Nephron (organoid): ENCODE measurements around the gene TRAPPC11.
"Not testable (repeated sequence)": the region's sequence is repeated elsewhere in the genome, so short reads cannot be mapped to it uniquely, and the experiment has no call there.

Source experiments
- H3K27ac Mint-ChIP-seq, 3 experiments: 2 replicates each; pipeline ENCODE4 v1.8.0; 2020; ENCODE audit warnings: mixed read lengths in 3 of 3, mild to moderate bottlenecking in 2 of 3, moderate library complexity in 1 of 3
- H3K27me3 Mint-ChIP-seq: 2 replicates; pipeline ENCODE4 v1.8.0; 2021; ENCODE audit warnings: low read depth, mild to moderate bottlenecking, moderate library complexity, mixed read lengths
- H3K36me3 Mint-ChIP-seq: 2 replicates; pipeline ENCODE4 v1.8.0; 2020; ENCODE audit warnings: low read depth, mixed read lengths
- H3K4me1 Mint-ChIP-seq: 2 replicates; pipeline ENCODE4 v1.8.0; 2020; ENCODE audit warnings: mixed read lengths
- H3K4me3 Mint-ChIP-seq, 3 experiments: 2 replicates each; pipeline ENCODE4 v1.8.0; 2020; ENCODE audit warnings: mild to moderate bottlenecking in 3 of 3, mixed read lengths in 3 of 3, moderate library complexity in 2 of 3
- H3K9me3 Mint-ChIP-seq: 2 replicates; pipeline ENCODE4 v1.8.0; 2020; ENCODE audit warnings: mixed read lengths
- CTCF ChIP-seq, 3 experiments: fragments of 200-600 bp; sonication (generic); IDR thresholded peaks; one replicate each; pipeline ENCODE4 v1.5.0; 2021; ENCODE audit warnings: antibody characterized with exemption in 3 of 3; ENCODE audit not compliant: unreplicated experiment in 3 of 3

Gene TRAPPC11

DNA sequence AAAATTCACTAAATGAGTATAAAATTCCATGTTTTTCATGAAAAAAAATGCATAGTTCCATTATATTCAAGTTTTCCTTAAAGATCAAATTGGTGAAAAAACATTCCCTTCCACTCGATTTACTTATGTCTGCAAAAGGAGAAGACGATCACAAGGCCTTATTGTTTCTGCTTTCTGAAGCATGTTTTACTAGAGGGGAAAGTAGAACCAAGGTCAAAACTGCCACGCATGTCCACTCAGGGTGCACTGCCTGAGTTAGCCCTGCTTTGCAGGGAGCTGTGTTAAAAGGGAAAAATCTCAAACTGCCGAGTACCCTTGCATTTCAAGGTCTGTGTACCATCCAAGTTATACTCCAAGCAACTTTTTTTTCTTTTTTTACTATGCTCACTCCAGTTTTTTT lies 57.2 kb downstream of the TRAPPC11 start:
- Mint-ChIP-seq H3K4me3 (no peak overlapping the region), H3K36me3 (peaks cover 29% of the 10 kb centered on the region), H3K27me3 (peaks cover 10% of the 10 kb centered on the region), H3K9me3 (peaks cover 6% of the 10 kb centered on the region), H3K27ac (peak overlapping the region in 1 of 3 experiments; percentile 65), H3K4me1 (no peaks in the 10 kb centered on the region)
- no peak for TF ChIP-seq CTCF (IDR thresholded peaks at IDR 0.05; ENCODE audit: unreplicated experiment in 3 of 3)

GRCh38 chr4:183718876-183719275 lies 59.8 kb downstream of the TRAPPC11 start:
- H3K36me3 Mint-ChIP-seq, result peaks cover 13% of the 10 kb centered on the region
- H3K27me3 Mint-ChIP-seq, result peaks cover 23% of the 10 kb centered on the region
- no peaks in the 10 kb centered on the region for H3K4me1 Mint-ChIP-seq
- no peak for TF ChIP-seq CTCF (IDR thresholded peaks at IDR 0.05; ENCODE audit: unreplicated experiment in 3 of 3)
- no peak overlapping the region for H3K27ac Mint-ChIP-seq
- H3K4me3 Mint-ChIP-seq, result peak overlapping the region in 1 of 3 experiments; percentile 6
- peaks cover 9% of the 10 kb centered on the region for H3K9me3 Mint-ChIP-seq

GRCh38 chr4:183721207-183722081 lies 62.4 kb downstream of the TRAPPC11 start:
- Mint-ChIP-seq H3K4me3 (peak overlapping the region; percentile 64 to 77 (median 71)), H3K27me3 (peaks cover 27% of the 10 kb centered on the region), H3K27ac (peak overlapping the region in 2 of 3 experiments; percentile 44 to 60), H3K9me3 (peaks cover 9% of the 10 kb centered on the region), H3K4me1 (no peaks in the 10 kb centered on the region), H3K36me3 (no peaks in the 10 kb centered on the region)
- TF ChIP-seq CTCF (IDR thresholded peaks at IDR 0.05; ENCODE audit: unreplicated experiment in 3 of 3), result peak in 2 of 3 experiments; percentile 14 to 26

GRCh38 chr4:183722731-183723560 lies 63.9 kb downstream of the TRAPPC11 start:
- peak overlapping the region; percentile 78 to 86 (median 84) for H3K4me3 Mint-ChIP-seq
- H3K27me3 Mint-ChIP-seq, result peaks cover 32% of the 10 kb centered on the region
- H3K9me3 Mint-ChIP-seq, result peaks cover 9% of the 10 kb centered on the region
- H3K27ac Mint-ChIP-seq, result peak overlapping the region in 2 of 3 experiments; percentile 13 to 19
- H3K36me3 Mint-ChIP-seq, result no peaks in the 10 kb centered on the region
- no peaks in the 10 kb centered on the region for H3K4me1 Mint-ChIP-seq
- no peak for TF ChIP-seq CTCF (IDR thresholded peaks at IDR 0.05; ENCODE audit: unreplicated experiment in 3 of 3)

GRCh38 chr4:183723561-183724228 lies 64.6 kb downstream of the TRAPPC11 start:
- no peak for TF ChIP-seq CTCF (IDR thresholded peaks at IDR 0.05; ENCODE audit: unreplicated experiment in 3 of 3)
- H3K4me1 Mint-ChIP-seq, result no peaks in the 10 kb centered on the region
- H3K27me3 Mint-ChIP-seq, result peaks cover 32% of the 10 kb centered on the region
- peak overlapping the region; percentile 78 to 86 (median 84) for H3K4me3 Mint-ChIP-seq
- H3K27ac Mint-ChIP-seq, result peak overlapping the region in 2 of 3 experiments; percentile 13 to 19
- no peaks in the 10 kb centered on the region for H3K36me3 Mint-ChIP-seq
- H3K9me3 Mint-ChIP-seq, result peaks cover 9% of the 10 kb centered on the region

- not testable (repeated sequence) for H3K9me3 Mint-ChIP-seq, H3K4me1 Mint-ChIP-seq, H3K27ac Mint-ChIP-seq, H3K36me3 Mint-ChIP-seq, H3K4me3 Mint-ChIP-seq
- H3K27me3 Mint-ChIP-seq, result peaks cover 28% of the 10 kb centered on the region
These were observed 66.5 kb downstream of the TRAPPC11 start for GRCh38 chr4:183725585-183725984.
